ENCODE data around the gene BLACAT1.
"Not testable (repeated sequence)": the region's sequence is repeated elsewhere in the genome, so short reads cannot be mapped to it uniquely, and the experiment has no call there.

BLACAT1 gene

GRCh38 chr1:205438213-205439158 is 17.4 kb downstream of the BLACAT1 start:
- Histone ChIP-seq H3K27me3 (ENCODE audit: control insufficient read depth in 1 of 2, insufficient read depth in 2 of 2, low read length in 2 of 2) (peaks cover 5 to 18% of the 10 kb centered on the region in 2 donors), H3K9me3 (ENCODE audit: control insufficient read depth in 2 of 2, low read length in 2 of 2) (no peaks in the 10 kb centered on the region), H3K4me3 (ENCODE audit: low read length in 2 of 2) (peak overlapping the region in 1 of 2 donors; percentile 35), H3K36me3 (ENCODE audit: control insufficient read depth in 2 of 2, insufficient read depth in 2 of 2, low read length in 2 of 2) (no peaks in the 10 kb centered on the region), H3K9ac (ENCODE audit: low read length in 2 of 2) (no peak overlapping the region), H3K4me1 (ENCODE audit: control insufficient read depth, insufficient read depth, low read length) (peaks cover 32% of the 10 kb centered on the region), H3K27ac (ENCODE audit: low read length) (no peak overlapping the region)

GRCh38 chr1:205437570-205437969 is 18.3 kb downstream of the BLACAT1 start:
- H3K9me3 ChIP-seq (ENCODE audit: control insufficient read depth in 2 of 2, low read length in 2 of 2) = no peaks in the 10 kb centered on the region
- H3K27me3 ChIP-seq (ENCODE audit: control insufficient read depth in 1 of 2, insufficient read depth in 2 of 2, low read length in 2 of 2) = peaks cover 5 to 18% of the 10 kb centered on the region in 2 donors
- no peak overlapping the region for H3K9ac ChIP-seq (ENCODE audit: low read length in 2 of 2)
- H3K4me3 ChIP-seq (ENCODE audit: low read length in 2 of 2) = no peak overlapping the region
- no peaks in the 10 kb centered on the region for H3K36me3 ChIP-seq (ENCODE audit: control insufficient read depth in 2 of 2, insufficient read depth in 2 of 2, low read length in 2 of 2)
- no peak overlapping the region for H3K27ac ChIP-seq (ENCODE audit: low read length)
- H3K4me1 ChIP-seq (ENCODE audit: control insufficient read depth, insufficient read depth, low read length) = peaks cover 27% of the 10 kb centered on the region

- Histone ChIP-seq H3K4me1 (ENCODE audit: control insufficient read depth, insufficient read depth, low read length) (peaks cover 24% of the 10 kb centered on the region), H3K27me3 (ENCODE audit: control insufficient read depth in 1 of 2, insufficient read depth in 2 of 2, low read length in 2 of 2) (peaks cover 5 to 18% of the 10 kb centered on the region in 2 donors), H3K4me3 (ENCODE audit: low read length in 2 of 2) (no peak overlapping the region), H3K27ac (ENCODE audit: low read length) (no peak overlapping the region), H3K9ac (ENCODE audit: low read length in 2 of 2) (no peak overlapping the region), H3K9me3 (ENCODE audit: control insufficient read depth in 2 of 2, low read length in 2 of 2) (no peaks in the 10 kb centered on the region), H3K36me3 (ENCODE audit: control insufficient read depth in 2 of 2, insufficient read depth in 2 of 2, low read length in 2 of 2) (no peaks in the 10 kb centered on the region)
These were observed 19.0 kb downstream of the BLACAT1 start for GRCh38 chr1:205436776-205437410.

GRCh38 chr1:205435578-205436573 is 20.0 kb downstream of the BLACAT1 start:
- peaks cover 25% of the 10 kb centered on the region for H3K4me1 ChIP-seq (ENCODE audit: control insufficient read depth, insufficient read depth, low read length)
- peaks cover 5 to 18% of the 10 kb centered on the region in 2 donors for H3K27me3 ChIP-seq (ENCODE audit: control insufficient read depth in 1 of 2, insufficient read depth in 2 of 2, low read length in 2 of 2)
- no peak overlapping the region for H3K4me3 ChIP-seq (ENCODE audit: low read length in 2 of 2)
- H3K36me3 ChIP-seq (ENCODE audit: control insufficient read depth in 2 of 2, insufficient read depth in 2 of 2, low read length in 2 of 2) = no peaks in the 10 kb centered on the region
- no peaks in the 10 kb centered on the region for H3K9me3 ChIP-seq (ENCODE audit: control insufficient read depth in 2 of 2, low read length in 2 of 2)
- no peak overlapping the region for H3K9ac ChIP-seq (ENCODE audit: low read length in 2 of 2)
- H3K27ac ChIP-seq (ENCODE audit: low read length) = no peak overlapping the region

- Histone ChIP-seq H3K4me1 (ENCODE audit: control insufficient read depth, insufficient read depth, low read length) (peaks cover 27% of the 10 kb centered on the region), H3K9ac (ENCODE audit: low read length in 2 of 2) (no peak overlapping the region), H3K4me3 (ENCODE audit: low read length in 2 of 2) (no peak overlapping the region)
These were observed 21.1 kb downstream of the BLACAT1 start for GRCh38 chr1:205434738-205435137.

GRCh38 chr1:205432692-205433091 is 23.2 kb downstream of the BLACAT1 start:
- H3K9me3 ChIP-seq (ENCODE audit: control insufficient read depth in 2 of 2, low read length in 2 of 2); H3K27ac ChIP-seq (ENCODE audit: low read length); H3K4me3 ChIP-seq (ENCODE audit: low read length in 2 of 2); H3K36me3 ChIP-seq (ENCODE audit: control insufficient read depth in 2 of 2, insufficient read depth in 2 of 2, low read length in 2 of 2); H3K9ac ChIP-seq (ENCODE audit: low read length in 2 of 2): not testable (repeated sequence)
- Histone ChIP-seq H3K4me1 (ENCODE audit: control insufficient read depth, insufficient read depth, low read length) (peaks cover 14% of the 10 kb centered on the region), H3K27me3 (ENCODE audit: control insufficient read depth in 1 of 2, insufficient read depth in 2 of 2, low read length in 2 of 2) (peaks cover 5 to 18% of the 10 kb centered on the region in 2 donors)

More at GRCh38 chr1:205434738-205435137, 21.1 kb downstream of the BLACAT1 start:
- H3K36me3 ChIP-seq (ENCODE audit: control insufficient read depth in 2 of 2, insufficient read depth in 2 of 2, low read length in 2 of 2) = no peaks in the 10 kb centered on the region
- H3K27ac ChIP-seq (ENCODE audit: low read length) = no peak overlapping the region
- H3K9me3 ChIP-seq (ENCODE audit: control insufficient read depth in 2 of 2, low read length in 2 of 2) = no peaks in the 10 kb centered on the region
- peaks cover 5 to 18% of the 10 kb centered on the region in 2 donors for H3K27me3 ChIP-seq (ENCODE audit: control insufficient read depth in 1 of 2, insufficient read depth in 2 of 2, low read length in 2 of 2)

- H3K4me3 ChIP-seq (ENCODE audit: low read length in 2 of 2) = no peak overlapping the region
- no peak overlapping the region for H3K27ac ChIP-seq (ENCODE audit: low read length)
- peaks cover 12% of the 10 kb centered on the region for H3K4me1 ChIP-seq (ENCODE audit: control insufficient read depth, insufficient read depth, low read length)
- no peaks in the 10 kb centered on the region for H3K36me3 ChIP-seq (ENCODE audit: control insufficient read depth in 2 of 2, insufficient read depth in 2 of 2, low read length in 2 of 2)
- no peak overlapping the region for H3K9ac ChIP-seq (ENCODE audit: low read length in 2 of 2)
- no peaks in the 10 kb centered on the region for H3K9me3 ChIP-seq (ENCODE audit: control insufficient read depth in 2 of 2, low read length in 2 of 2)
- H3K27me3 ChIP-seq (ENCODE audit: control insufficient read depth in 1 of 2, insufficient read depth in 2 of 2, low read length in 2 of 2) = peaks cover 5 to 18% of the 10 kb centered on the region in 2 donors
These were observed 23.7 kb downstream of the BLACAT1 start for GRCh38 chr1:205432116-205432515.

GRCh38 chr1:205430696-205431305 is 25.0 kb downstream of the BLACAT1 start:
- Histone ChIP-seq H3K27ac (ENCODE audit: low read length) (no peak overlapping the region), H3K4me3 (ENCODE audit: low read length in 2 of 2) (peak overlapping the region; percentile 79 to 81), H3K4me1 (ENCODE audit: control insufficient read depth, insufficient read depth, low read length) (peaks cover 9% of the 10 kb centered on the region), H3K9ac (ENCODE audit: low read length in 2 of 2) (peak overlapping the region; percentile 36 to 54), H3K9me3 (ENCODE audit: control insufficient read depth in 2 of 2, low read length in 2 of 2) (no peaks in the 10 kb centered on the region), H3K27me3 (ENCODE audit: control insufficient read depth in 1 of 2, insufficient read depth in 2 of 2, low read length in 2 of 2) (peaks cover 0 to 18% of the 10 kb centered on the region in 2 donors), H3K36me3 (ENCODE audit: control insufficient read depth in 2 of 2, insufficient read depth in 2 of 2, low read length in 2 of 2) (no peaks in the 10 kb centered on the region)

GRCh38 chr1:205429762-205430695 is 25.8 kb downstream of the BLACAT1 start:
- Histone ChIP-seq H3K4me3 (ENCODE audit: low read length in 2 of 2) (peak overlapping the region; percentile 79 to 81), H3K9ac (ENCODE audit: low read length in 2 of 2) (peak overlapping the region; percentile 36 to 54), H3K4me1 (ENCODE audit: control insufficient read depth, insufficient read depth, low read length) (peaks cover 9% of the 10 kb centered on the region), H3K36me3 (ENCODE audit: control insufficient read depth in 2 of 2, insufficient read depth in 2 of 2, low read length in 2 of 2) (no peaks in the 10 kb centered on the region), H3K9me3 (ENCODE audit: control insufficient read depth in 2 of 2, low read length in 2 of 2) (no peaks in the 10 kb centered on the region), H3K27me3 (ENCODE audit: control insufficient read depth in 1 of 2, insufficient read depth in 2 of 2, low read length in 2 of 2) (peaks cover 0 to 11% of the 10 kb centered on the region in 2 donors), H3K27ac (ENCODE audit: low read length) (no peak overlapping the region)

All from stomach smooth muscle (tissue), 2 donors.